Psoas muscle (tissue), 8 donors: ENCODE data around the gene PLD3. TPM values are rescaled to one million over a fixed set of nuclear protein-coding genes. Genes with fewer than 3 reads are reported as not detected.

Source experiments
- ATAC-seq, 4 donors: fragments of 200-7000 bp; cut with Tn5 transposase; one replicate each; pipeline ENCODE4 v1.9.1; 2020; ENCODE audit warnings: moderate library complexity in 3 of 4, mild to moderate bottlenecking in 2 of 4
- DNase-seq, 2 donors: peaks; one replicate each; pipeline ENCODE4 v3.0.0-alpha.2; 2020
- H3K27ac ChIP-seq: fragments of 200-600 bp; one replicate; pipeline ENCODE4 v1.8.0; 2022
- H3K27me3 ChIP-seq, 3 donors: fragments of 200-600 bp in 1 of 3; one replicate each; pipeline versions ENCODE4 v1.6.1 to v1.8.0; 2013 to 2022; ENCODE audit warnings: low read length in 2 of 3, mild to moderate bottlenecking in 2 of 3, moderate library complexity in 1 of 3; ENCODE audit not compliant: insufficient read depth in 3 of 3
- H3K36me3 ChIP-seq, 2 donors: fragments of 200-600 bp in 1 of 2; one replicate each; pipeline versions ENCODE4 v1.6.1 to v1.8.0; 2013 to 2022; ENCODE audit warnings: low read depth in 1 of 2, mild to moderate bottlenecking in 1 of 2, moderate library complexity in 1 of 2; ENCODE audit not compliant: insufficient read depth in 1 of 2
- H3K4me1 ChIP-seq: fragments of 200-600 bp; one replicate; pipeline ENCODE4 v1.8.0; 2022
- H3K4me3 ChIP-seq: fragments of 200-600 bp; one replicate; pipeline ENCODE4 v1.8.0; 2022; ENCODE audit warnings: mild to moderate bottlenecking
- H3K9me3 ChIP-seq: fragments of 200-600 bp; one replicate; pipeline ENCODE4 v1.8.0; 2022
- WGBS, 3 donors: extraction: QIAGEN DNeasy Blood & Tissue Kit; methylation state at CpG; one replicate each; pipeline versions ENCODE4 v1.1.6 to v1.1.7; 2013; 5-methylcytosine and 5-hydroxymethylcytosine counted together
- intact Hi-C, 2 donors: fragments of 100-400 bp; cut with DNase I; formaldehyde crosslinking; loops; one replicate each; pipeline versions ENCODE4 v1.11.0 to v1.14.2; 2022
- polyA plus RNA-seq, 3 donors: library from polyadenylated mRNA; stranded (reverse); fragments of 200-250 nt; gene quantifications; one replicate each; pipeline ENCODE4 v1.2.3, GENCODE V29; 2013
- total RNA-seq, 4 donors: library from RNA; stranded (reverse); fragmentation: NEBNext Ultra II Directional in 2 of 4; extraction: Animal tissue kit (Norgen Biotek cat#: 25700) in 2 of 4; gene quantifications; one replicate each; pipeline versions ENCODE4 v1.2.1 to v1.2.4, GENCODE V29; 2021 to 2023
- TF ChIP-seq, protein P1 (sequence below): fragments of 200-600 bp; IDR thresholded peaks from one replicate; pipeline ENCODE4 v1.8.0; 2022; ENCODE audit warnings: antibody characterized with exemption
- donor health status: healthy with polysubstance abuse.
- donor health status: DM: no; HTN: no; CAD: no; lungs with moderate emphysema.
- donor health status: Bipolar disorder and iron deficiency.
- donor health status: healthy.
- donor health status: DM: yes; HTN: yes; CAD: no.
- donor health status: DM: no; HTN: no; CAD: no.
- donor health status: DM: no; HTN: no; CAD: no.
- donor health status: DM: yes; HTN: yes; CAD: no.

Gene PLD3
- total and polyA plus RNA-seq, 7 donors, result 60.2 to 116 (median 84.2) TPM

DNA sequence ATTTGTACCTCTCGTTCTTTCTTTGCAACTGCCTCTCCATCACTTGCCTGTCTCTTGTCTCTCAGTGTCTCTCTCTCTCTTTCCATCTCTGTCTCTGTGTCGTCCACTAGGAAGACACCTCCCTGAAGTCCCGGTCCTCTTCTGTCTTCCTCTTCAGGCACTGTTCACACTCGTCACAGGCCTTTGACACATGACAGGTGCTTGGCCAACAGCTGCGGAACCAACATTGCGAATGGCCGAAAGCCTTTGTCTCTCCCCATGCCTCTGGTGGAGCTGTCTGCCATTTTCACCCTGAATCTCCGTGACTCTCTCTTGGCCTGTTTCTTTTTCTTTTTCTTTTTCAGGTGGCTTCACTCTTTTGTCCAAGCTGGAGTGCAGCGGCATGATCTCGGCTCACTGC lies 38.7 kb downstream of the PLD3 start:
- intact Hi-C loops, result no loop called here
- TF ChIP-seq, protein P1, sequence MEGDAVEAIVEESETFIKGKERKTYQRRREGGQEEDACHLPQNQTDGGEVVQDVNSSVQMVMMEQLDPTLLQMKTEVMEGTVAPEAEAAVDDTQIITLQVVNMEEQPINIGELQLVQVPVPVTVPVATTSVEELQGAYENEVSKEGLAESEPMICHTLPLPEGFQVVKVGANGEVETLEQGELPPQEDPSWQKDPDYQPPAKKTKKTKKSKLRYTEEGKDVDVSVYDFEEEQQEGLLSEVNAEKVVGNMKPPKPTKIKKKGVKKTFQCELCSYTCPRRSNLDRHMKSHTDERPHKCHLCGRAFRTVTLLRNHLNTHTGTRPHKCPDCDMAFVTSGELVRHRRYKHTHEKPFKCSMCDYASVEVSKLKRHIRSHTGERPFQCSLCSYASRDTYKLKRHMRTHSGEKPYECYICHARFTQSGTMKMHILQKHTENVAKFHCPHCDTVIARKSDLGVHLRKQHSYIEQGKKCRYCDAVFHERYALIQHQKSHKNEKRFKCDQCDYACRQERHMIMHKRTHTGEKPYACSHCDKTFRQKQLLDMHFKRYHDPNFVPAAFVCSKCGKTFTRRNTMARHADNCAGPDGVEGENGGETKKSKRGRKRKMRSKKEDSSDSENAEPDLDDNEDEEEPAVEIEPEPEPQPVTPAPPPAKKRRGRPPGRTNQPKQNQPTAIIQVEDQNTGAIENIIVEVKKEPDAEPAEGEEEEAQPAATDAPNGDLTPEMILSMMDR, result no peak
- DNase-seq, result no peak
- 59 to 64% (median 61%) methylated on average over 10 of the region's 10 CpGs for WGBS, 3 donors
- no peak for ATAC-seq
- Histone ChIP-seq H3K36me3 (no peaks in the 10 kb centered on the region), H3K4me3 (no peak overlapping the region), H3K9me3 (no peaks in the 10 kb centered on the region), H3K27ac (no peak overlapping the region), H3K4me1 (no peaks in the 10 kb centered on the region), H3K27me3 (no peaks in the 10 kb centered on the region)

DNA sequence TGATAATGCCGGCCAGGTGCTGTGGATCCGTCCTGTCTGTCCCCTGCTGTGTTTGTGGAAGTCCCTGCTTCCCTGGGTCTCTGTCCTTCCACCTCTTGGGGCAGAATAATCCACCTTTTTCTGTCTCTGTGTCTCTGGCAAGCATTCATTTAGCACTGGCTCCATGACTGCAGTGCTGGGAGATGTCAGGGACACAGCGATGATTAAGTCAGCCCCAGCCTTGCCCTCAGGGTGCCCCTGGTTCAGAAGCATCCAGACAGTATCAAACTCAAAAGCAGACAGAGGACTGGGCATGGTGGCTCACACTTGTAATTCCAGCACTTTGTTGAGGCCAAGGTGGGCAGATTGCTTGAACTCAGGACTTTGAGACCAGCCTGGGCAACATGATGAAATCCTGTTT lies 40.0 kb downstream of the PLD3 start:
- ATAC-seq, result no peak
- TF ChIP-seq, protein P1, result no peak
- WGBS, 3 donors, result 79 to 83% (median 79%) methylated on average over 3 of the region's 3 CpGs
- H3K27me3 ChIP-seq, result no peaks in the 10 kb centered on the region
- DNase-seq, result no peak
- H3K4me1 ChIP-seq, result no peaks in the 10 kb centered on the region
- intact Hi-C loops, result no loop called here
- no peaks in the 10 kb centered on the region for H3K9me3 ChIP-seq
- H3K4me3 ChIP-seq, result no peak overlapping the region
- no peak overlapping the region for H3K27ac ChIP-seq
- no peaks in the 10 kb centered on the region for H3K36me3 ChIP-seq

GRCh38 chr19:40389404-40390083 lies 41.0 kb downstream of the PLD3 start:
- DNase-seq (no peak), ATAC-seq (no peak)
- intact Hi-C loops, result no loop called here
- no peaks in the 10 kb centered on the region for H3K27me3 ChIP-seq
- no peak overlapping the region for H3K4me3 ChIP-seq
- no peaks in the 10 kb centered on the region for H3K36me3 ChIP-seq
- 95 to 96% (median 95%) methylated on average over 33 of the region's 33 CpGs for WGBS, 3 donors
- TF ChIP-seq, protein P1, result no peak
- no peak overlapping the region for H3K27ac ChIP-seq
- no peaks in the 10 kb centered on the region for H3K4me1 ChIP-seq
- H3K9me3 ChIP-seq, result no peaks in the 10 kb centered on the region

- Histone ChIP-seq H3K27ac (no peak within 1 kb of the TSS), H3K4me3 (no peak within 1 kb of the TSS), H3K9me3 (no peaks in the 10 kb centered on the region), H3K4me1 (no peaks in the 10 kb centered on the region), H3K27me3 (no peaks in the 10 kb centered on the region), H3K36me3 (no peaks in the 10 kb centered on the region)
- TF ChIP-seq, protein P1, result no peak
- WGBS, 3 donors, result 85 to 89% (median 86%) methylated on average over 10 of the region's 10 CpGs
- intact Hi-C loops, result no loop called here
- DNase-seq (no peak), ATAC-seq (no peak)
Observed at GRCh38 chr19:40390084-40390742, 41.7 kb downstream of the PLD3 start, which contains the start of gene HIPK4. Gene HIPK4, minus strand, starts transcription at chr19:40390181. Its CDS starts 279 bp downstream, at chr19:40389902.
